ENCODE measurements around the gene SNX24. TPM values are rescaled to one million over a fixed set of nuclear protein-coding genes. Genes with fewer than 3 reads are reported as not detected.

SNX24 gene
- total RNA-seq, 1 experiment from 2014 or later: 22.3 TPM

- Histone ChIP-seq H2AFZ (no peak overlapping the region), H3K9me2 (ENCODE audit: insufficient read depth) (no peaks in the 10 kb centered on the region), H3K27ac (no peak overlapping the region), H4K20me1 (ENCODE audit: insufficient read depth) (no peaks in the 10 kb centered on the region), H3K36me3 (ENCODE audit: low read depth) (no peaks in the 10 kb centered on the region), H3K27me3 (ENCODE audit: insufficient read depth, low read depth) (no peaks in the 10 kb centered on the region), H3F3A (ENCODE audit: insufficient read depth, low read depth) (no peaks in the 10 kb centered on the region), H3K4me1 (replicated peaks; ENCODE audit: insufficient read depth) (no peaks in the 10 kb centered on the region), H3K9me3 (ENCODE audit: insufficient read depth, low read depth) (no peaks in the 10 kb centered on the region), H3K79me2 (ENCODE audit: low read depth) (no peaks in the 10 kb centered on the region), H3K4me2 (no peak overlapping the region), H3K4me3 (no peak overlapping the region)
- no peak for DNase-seq
- intact Hi-C loops (cut with micrococcal nuclease; ENCODE audit: unreplicated experiment): no loop called here
- no peak for TF ChIP-seq EZH2 (IDR thresholded peaks at IDR 0.05; ENCODE audit: low read depth)
- TF ChIP-seq CTCF (conservative IDR thresholded peaks at IDR 0.05): no peak
- POLR2A ChIA-PET (ENCODE audit: unreplicated experiment): no interaction called here
- no TSS peak for BruUV-seq (replicated peaks)
- CTCF ChIA-PET: no interaction called here
These were observed 131.9 kb downstream of the SNX24 start for GRCh38 chr5:122977319-122977718.

- Histone ChIP-seq H3K9me3 (ENCODE audit: insufficient read depth, low read depth) (no peaks in the 10 kb centered on the region), H3K27me3 (ENCODE audit: insufficient read depth, low read depth) (no peaks in the 10 kb centered on the region), H4K20me1 (ENCODE audit: insufficient read depth) (no peaks in the 10 kb centered on the region), H3K9me2 (ENCODE audit: insufficient read depth) (no peaks in the 10 kb centered on the region), H3K36me3 (ENCODE audit: low read depth) (no peaks in the 10 kb centered on the region), H3K79me2 (ENCODE audit: low read depth) (no peaks in the 10 kb centered on the region), H3K4me3 (no peak overlapping the region), H3K4me1 (replicated peaks; ENCODE audit: insufficient read depth) (no peaks in the 10 kb centered on the region), H2AFZ (no peak overlapping the region), H3K27ac (no peak overlapping the region), H3K4me2 (no peak overlapping the region), H3F3A (ENCODE audit: insufficient read depth, low read depth) (no peaks in the 10 kb centered on the region)
- BruUV-seq (replicated peaks): no TSS peak
- ChIA-PET CTCF (no interaction called here), POLR2A (ENCODE audit: unreplicated experiment) (no interaction called here)
- no peak for TF ChIP-seq CTCF (conservative IDR thresholded peaks at IDR 0.05)
- TF ChIP-seq EZH2 (IDR thresholded peaks at IDR 0.05; ENCODE audit: low read depth): no peak
- no peak for DNase-seq
- intact Hi-C loops (cut with micrococcal nuclease; ENCODE audit: unreplicated experiment): no loop called here
These were observed 132.7 kb downstream of the SNX24 start for GRCh38 chr5:122978068-122978467.

- Histone ChIP-seq H4K20me1 (ENCODE audit: insufficient read depth) (no peaks in the 10 kb centered on the region), H3K36me3 (ENCODE audit: low read depth) (no peaks in the 10 kb centered on the region), H3F3A (ENCODE audit: insufficient read depth, low read depth) (no peaks in the 10 kb centered on the region), H3K4me2 (no peak overlapping the region), H3K79me2 (ENCODE audit: low read depth) (no peaks in the 10 kb centered on the region), H3K27ac (no peak overlapping the region), H2AFZ (no peak overlapping the region), H3K4me3 (no peak overlapping the region), H3K27me3 (ENCODE audit: insufficient read depth, low read depth) (no peaks in the 10 kb centered on the region), H3K9me2 (ENCODE audit: insufficient read depth) (no peaks in the 10 kb centered on the region), H3K9me3 (ENCODE audit: insufficient read depth, low read depth) (no peaks in the 10 kb centered on the region), H3K4me1 (replicated peaks; ENCODE audit: insufficient read depth) (no peaks in the 10 kb centered on the region)
- intact Hi-C loops (cut with micrococcal nuclease; ENCODE audit: unreplicated experiment): no loop called here
- no peak for TF ChIP-seq CTCF (conservative IDR thresholded peaks at IDR 0.05)
- TF ChIP-seq EZH2 (IDR thresholded peaks at IDR 0.05; ENCODE audit: low read depth): no peak
- no peak for DNase-seq
- ChIA-PET POLR2A (ENCODE audit: unreplicated experiment) (no interaction called here), CTCF (no interaction called here)
- BruUV-seq (replicated peaks): no TSS peak
These were observed 133.4 kb downstream of the SNX24 start for GRCh38 chr5:122978644-122979297.

All from PC-9 (cell line).